ENCODE measurements around the gene MIER1. TPM values are rescaled to one million over a fixed set of nuclear protein-coding genes. Genes with fewer than 3 reads are reported as not detected.

The MIER1 gene
- total and polyA plus RNA-seq, 9 of the 15 experiments (the other 6 are each of a cell fraction or from before 2014, with no cell fraction given): 13.9 to 34.8 (median 21.5) TPM

DNA sequence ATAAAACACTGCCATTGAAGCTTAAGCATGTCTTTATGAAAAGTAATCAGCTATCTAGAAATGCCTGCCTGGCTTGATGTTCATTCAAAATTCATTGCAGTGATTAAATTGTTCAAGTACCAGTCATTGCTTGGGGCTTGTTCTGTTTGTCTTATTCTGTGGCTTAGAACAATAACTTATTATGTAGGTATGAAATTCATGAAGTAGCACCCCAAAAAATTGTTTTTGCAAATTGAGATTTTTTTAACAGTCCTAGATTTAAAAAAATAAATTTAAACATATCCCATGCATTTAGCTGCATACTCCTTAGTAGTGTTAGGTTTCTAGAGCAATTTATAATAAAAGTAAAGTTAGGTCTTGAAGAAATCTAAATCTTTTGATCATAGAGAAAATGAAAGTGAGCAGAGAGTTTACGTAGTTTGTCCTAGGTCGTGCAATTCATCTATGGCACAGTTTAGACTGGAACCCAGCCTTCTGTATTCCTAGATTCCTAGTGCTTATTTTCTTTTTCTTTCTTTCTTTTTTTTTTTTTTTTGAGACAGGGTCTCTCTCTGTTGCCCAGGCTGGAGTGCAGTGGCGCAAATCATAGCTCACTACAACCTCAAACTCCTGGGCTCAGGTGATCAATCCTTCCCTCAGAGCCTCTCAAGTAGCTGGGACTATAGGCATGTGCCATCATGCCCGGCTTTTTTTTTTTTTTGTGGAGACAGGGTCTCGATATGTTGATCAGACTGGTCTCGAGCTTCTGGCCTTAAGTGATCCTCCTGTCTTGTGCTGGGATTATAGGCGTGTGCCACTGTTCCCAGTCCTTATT is 9.3 kb downstream of the MIER1 start (continued):
- peak; percentile 14 for TF ChIP-seq SMARCB1 (IDR thresholded peaks at IDR 0.05; ENCODE audit: insufficient read length, low read depth)
- TF ChIP-seq CTCFL (IDR thresholded peaks at IDR 0.05; ENCODE audit: borderline replicate concordance, insufficient read depth, low read depth, low read length, poor library complexity, severe bottlenecking): no peak
- peak; percentile 34; the same call in 1 of the 2 replicates for TF ChIP-seq HLTF (IDR thresholded peaks at IDR 0.05)

GRCh38 chr1:66937529-66938234 is 12.9 kb downstream of the MIER1 start:
- POLR2A ChIA-PET: interaction anchor here (2.0 kb wide), 1 partner anchor 8 kb away, joined by 6 read pairs; no protein-coding TSS in a partner anchor
- intact Hi-C loops (cut with micrococcal nuclease) (loop anchor here (10.0 kb wide), 1 partner anchor 1463 kb away; no protein-coding TSS in a partner anchor), in situ Hi-C loops (cut with MboI) (no loop called here)
- Histone ChIP-seq H3K79me2 (ENCODE audit: control insufficient read depth, insufficient read depth, low read length) (peaks cover 100% of the 10 kb centered on the region), H3K9me3 (replicated peaks; ENCODE audit: control insufficient read depth, insufficient read depth, low read depth, low read length) (no peaks in the 10 kb centered on the region), H3K4me1 (replicated peaks in 1 of 2; ENCODE audit: control insufficient read depth in 2 of 2, insufficient read depth in 2 of 2, low read length in 2 of 2) (peaks cover 15 to 16% of the 10 kb centered on the region in 2 experiments), H3K27me3 (ENCODE audit: control insufficient read depth in 2 of 2, insufficient read depth in 2 of 2, low read length in 2 of 2) (no peaks in the 10 kb centered on the region), H4K20me1 (replicated peaks; ENCODE audit: control insufficient read depth, insufficient read depth, low read length) (no peaks in the 10 kb centered on the region), H3K9me1 (ENCODE audit: control insufficient read depth, insufficient read depth, low read length) (no peaks in the 10 kb centered on the region), H3K4me3 (no peak overlapping the region), H3K27ac (ENCODE audit: extremely low read depth, low read depth, low read length) (no peak overlapping the region; the same call in 2 of the 3 replicates), H3K9ac (ENCODE audit: insufficient read depth in 1 of 2, low read depth in 2 of 2, low read length in 2 of 2) (0 out of 4 replicates have a peak overlapping the region, but pooled peaks of 1 of the 2 experiments have one; percentile 0), H3K4me2 (ENCODE audit: insufficient read depth, low read length) (no peak overlapping the region), H2AFZ (ENCODE audit: low read depth, low read length) (no peak overlapping the region), H3K36me3 (ENCODE audit: control insufficient read depth, insufficient read depth, low read length) (peaks cover 30% of the 10 kb centered on the region; the same call in 1 of the 3 replicates)
- TF ChIP-seq CBX1 (IDR thresholded peaks at IDR 0.05; ENCODE audit: low read depth) (no peak), STAT5A (IDR thresholded peaks at IDR 0.05; ENCODE audit: borderline replicate concordance, low read length) (no peak), ZNF316 (IDR thresholded peaks at IDR 0.05) (peak; percentile 88), MAFG (tag; conservative IDR thresholded peaks at IDR 0.05) (0 out of 2 replicates have a peak, but pooled peaks have one; percentile 6), C11orf30 (IDR thresholded peaks at IDR 0.05; ENCODE audit: low read depth) (peak; percentile 73), ZNF644 (tag; IDR thresholded peaks at IDR 0.05; ENCODE audit: low read depth) (no peak), CCNT2 (IDR thresholded peaks at IDR 0.05; ENCODE audit: borderline replicate concordance, extremely low read depth, insufficient read length, low read depth, low read length) (no peak), ZNF280A (IDR thresholded peaks at IDR 0.05; ENCODE audit: low read depth, partially characterized antibody) (no peak), ZNF384 (IDR thresholded peaks at IDR 0.05; ENCODE audit: low read depth, low read length) (no peak)
- TF ChIP-seq, protein P1, sequence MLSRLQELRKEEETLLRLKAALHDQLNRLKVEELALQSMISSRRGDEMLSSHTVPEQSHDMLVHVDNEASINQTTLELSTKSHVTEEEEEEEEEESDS (CRISPR knock-in tag; IDR thresholded peaks at IDR 0.05): no peak
- BruUV-seq (replicated peaks): no TSS peak
- ATAC-seq (peak; percentile 10; the same call in 2 of the 3 replicates), FAIRE-seq (no peak), DNase-seq (ENCODE audit: extremely low read depth in 1 of 4, low spot score in 3 of 4) (no peak)
- CTCF ChIA-PET (ENCODE audit: low intra/inter-chr PET ratio): no interaction called here
- WGBS (ENCODE audit: insufficient coverage, low coverage, missing lambda C conversion rate): 0% methylated on average over 1 of the region's 1 CpG

Data from K562 (cell line).